ENCODE data around the gene CMSS1.

The CMSS1 gene

GRCh38 chr3:99842826-99843589, 25.3 kb downstream of the CMSS1 start:
- in situ Hi-C loops (cut with HindIII; ENCODE audit: low pct_ligation_motif_present, low sequenced_read_pairs) = loop anchor here (25.0 kb wide), 2 partner anchors 219 to 419 kb away; partner anchors contain the start of gene TBC1D23
- Histone ChIP-seq H3K4me3 (ENCODE audit: low read depth, low read length) (no peak overlapping the region), H3K27ac (no peak overlapping the region), H3K36me3 (replicated peaks) (no peaks in the 10 kb centered on the region), H3K27me3 (replicated peaks) (no peaks in the 10 kb centered on the region)
- no peak for DNase-seq
- TF ChIP-seq CTCF (IDR thresholded peaks at IDR 0.05; ENCODE audit: low read depth, low read length, missing control alignments) = peak; percentile 50

DNA sequence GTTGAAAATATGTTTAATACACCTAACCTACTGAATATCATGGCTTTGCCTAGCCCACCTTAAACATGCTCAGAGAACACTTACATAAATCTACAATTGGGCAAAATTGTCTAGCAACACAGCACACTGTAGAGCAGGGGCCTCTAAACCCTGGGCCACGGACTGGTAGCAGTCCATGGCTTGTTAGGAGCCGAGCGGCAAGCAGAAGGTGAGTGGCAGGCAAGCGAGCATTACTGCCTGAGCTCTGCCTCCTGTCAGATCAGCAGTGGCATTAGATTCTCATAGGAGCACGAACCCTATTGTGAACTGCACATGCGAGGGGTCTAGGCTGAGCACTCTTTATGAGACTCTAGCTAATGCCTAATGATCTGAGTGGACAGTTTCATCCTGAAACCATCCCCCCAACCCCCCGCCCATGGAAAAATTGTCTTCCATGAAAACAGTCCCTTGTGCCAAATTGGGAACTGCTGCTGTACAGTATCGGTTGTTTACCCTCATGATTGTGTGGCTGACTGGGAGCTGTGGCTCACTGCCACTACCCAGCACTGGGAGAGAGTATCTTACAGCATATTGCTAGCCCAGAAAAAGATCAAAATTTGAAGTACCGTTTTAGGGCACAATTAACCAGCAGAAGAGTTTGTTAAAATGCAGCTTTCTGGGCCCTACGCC, 26.1 kb downstream of the CMSS1 start:
- H3K27ac ChIP-seq = peak overlapping the region; percentile 2
- H3K4me3 ChIP-seq (ENCODE audit: low read depth, low read length) = no peak overlapping the region
- no peaks in the 10 kb centered on the region for H3K36me3 ChIP-seq (replicated peaks)
- H3K27me3 ChIP-seq (replicated peaks) = no peaks in the 10 kb centered on the region
- no peak for TF ChIP-seq CTCF (IDR thresholded peaks at IDR 0.05; ENCODE audit: low read depth, low read length, missing control alignments)
- in situ Hi-C loops (cut with HindIII; ENCODE audit: low pct_ligation_motif_present, low sequenced_read_pairs) = loop anchor here (25.0 kb wide), 2 partner anchors 219 to 419 kb away; partner anchors contain the start of gene TBC1D23
- no peak for DNase-seq

DNA sequence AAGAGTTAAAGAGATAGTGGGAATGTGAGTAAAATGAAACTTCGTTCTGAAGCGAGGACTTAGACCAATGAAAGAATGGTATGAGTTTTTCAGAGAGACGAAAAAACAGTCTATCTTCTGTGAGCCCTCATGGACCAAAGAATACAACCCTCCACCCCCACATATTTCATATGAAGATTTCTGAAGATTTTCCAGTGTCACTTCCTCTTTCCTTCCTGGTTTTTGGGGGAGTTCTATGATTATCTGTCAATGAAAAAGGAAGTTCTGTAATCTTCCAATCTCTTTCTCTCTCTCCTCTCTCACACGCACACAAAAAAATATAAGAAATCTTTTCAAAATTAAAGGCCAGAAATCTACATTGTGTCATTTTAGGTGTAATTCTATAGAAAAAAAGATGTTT, 27.7 kb downstream of the CMSS1 start:
- TF ChIP-seq CTCF (IDR thresholded peaks at IDR 0.05; ENCODE audit: low read depth, low read length, missing control alignments) = no peak
- H3K27me3 ChIP-seq (replicated peaks) = no peaks in the 10 kb centered on the region
- H3K27ac ChIP-seq = no peak overlapping the region
- no peak overlapping the region for H3K4me3 ChIP-seq (ENCODE audit: low read depth, low read length)
- peaks cover 3% of the 10 kb centered on the region for H3K36me3 ChIP-seq (replicated peaks)
- in situ Hi-C loops (cut with HindIII; ENCODE audit: low pct_ligation_motif_present, low sequenced_read_pairs) = loop anchor here (25.0 kb wide), 2 partner anchors 217 to 417 kb away; partner anchors contain the start of gene TBC1D23
- DNase-seq = no peak

- Histone ChIP-seq H3K36me3 (replicated peaks) (peaks cover 8% of the 10 kb centered on the region), H3K27ac (no peak overlapping the region), H3K27me3 (replicated peaks) (no peaks in the 10 kb centered on the region), H3K4me3 (ENCODE audit: low read depth, low read length) (no peak overlapping the region)
- TF ChIP-seq CTCF (IDR thresholded peaks at IDR 0.05; ENCODE audit: low read depth, low read length, missing control alignments) = no peak
- DNase-seq = no peak
- in situ Hi-C loops (cut with HindIII; ENCODE audit: low pct_ligation_motif_present, low sequenced_read_pairs) = loop anchor here (25.0 kb wide), 2 partner anchors 216 to 416 kb away; partner anchors contain the start of gene TBC1D23
Observed at GRCh38 chr3:99845999-99846398, 28.3 kb downstream of the CMSS1 start.

DNA sequence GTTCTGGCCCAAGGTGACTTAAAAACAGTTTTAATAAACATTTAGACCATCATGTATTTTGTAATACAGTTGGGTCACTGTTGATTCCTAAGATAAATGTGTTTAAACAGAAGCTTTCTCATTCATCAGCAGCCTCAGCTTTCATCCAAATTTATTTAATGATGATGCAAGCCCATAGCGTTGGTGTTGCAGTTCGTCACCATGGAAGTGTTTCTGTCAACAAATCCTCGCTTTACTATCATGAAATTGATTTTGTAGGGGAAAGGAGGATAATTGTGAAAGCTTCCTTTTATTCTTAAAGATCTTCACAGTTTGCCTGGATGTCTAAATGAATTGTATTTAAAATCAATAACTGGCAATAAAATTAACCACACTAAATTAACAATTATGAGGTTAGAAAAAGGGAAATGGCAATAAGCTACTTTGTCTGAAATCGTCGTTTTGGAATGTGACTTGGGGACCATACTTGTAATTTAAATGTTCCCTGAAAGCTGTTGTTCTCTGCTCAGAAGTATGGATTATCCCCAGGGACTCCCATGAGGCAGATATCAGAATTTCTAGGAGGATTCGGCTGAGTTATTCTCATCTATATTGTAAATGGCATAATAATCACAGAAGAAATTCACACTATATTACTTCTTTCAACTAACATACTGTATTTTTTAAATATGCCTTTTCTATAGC, 29.0 kb downstream of the CMSS1 start:
- peak; percentile 49 for DNase-seq
- TF ChIP-seq CTCF (IDR thresholded peaks at IDR 0.05; ENCODE audit: low read depth, low read length, missing control alignments) = no peak
- H3K27ac ChIP-seq = no peak overlapping the region
- H3K27me3 ChIP-seq (replicated peaks) = no peaks in the 10 kb centered on the region
- H3K36me3 ChIP-seq (replicated peaks) = peaks cover 8% of the 10 kb centered on the region
- in situ Hi-C loops (cut with HindIII; ENCODE audit: low pct_ligation_motif_present, low sequenced_read_pairs) = loop anchor here (25.0 kb wide), 2 partner anchors 216 to 416 kb away; partner anchors contain the start of gene TBC1D23
- no peak overlapping the region for H3K4me3 ChIP-seq (ENCODE audit: low read depth, low read length)

Data from brain microvascular endothelial cell (primary cell).